ENCODE data around the gene CNTNAP3B. TPM values are rescaled to one million over a fixed set of nuclear protein-coding genes. Genes with fewer than 3 reads are reported as not detected.
"Not testable (repeated sequence)": the region's sequence is repeated elsewhere in the genome, so short reads cannot be mapped to it uniquely, and the experiment has no call there.

CNTNAP3B gene
- total RNA-seq = 100 to 1,000 TPM in 1 of 4 donors, 10 to 100 TPM in 3; 15.9 to 205 (median 34.4) TPM

GRCh38 chr9:42129073-42129729 lies at the start of gene CNTNAP3B:
TSS of gene CNTNAP3B (minus strand) at chr9:42129426. CDS start at chr9:42129094, 332 bp downstream.
- H3K27ac ChIP-seq; H3K27me3 ChIP-seq; H3K4me3 ChIP-seq; DNase-seq; H3K4me1 ChIP-seq; H3K9me3 ChIP-seq; H3K36me3 ChIP-seq; intact Hi-C loops (cut with DNase I; ENCODE audit: low total_unique reads): not testable (repeated sequence)

GRCh38 chr9:42160299-42160698 lies 31.1 kb upstream of the CNTNAP3B start:
- intact Hi-C loops (cut with DNase I; ENCODE audit: low total_unique reads); DNase-seq: not testable (repeated sequence)

GRCh38 chr9:42127056-42127841 lies 2.0 kb downstream of the CNTNAP3B start:
- intact Hi-C loops (cut with DNase I; ENCODE audit: low total_unique reads); H3K27me3 ChIP-seq; H3K27ac ChIP-seq; H3K9me3 ChIP-seq; H3K4me3 ChIP-seq; H3K4me1 ChIP-seq; H3K36me3 ChIP-seq; DNase-seq: not testable (repeated sequence)

More at GRCh38 chr9:42160299-42160698, 31.1 kb upstream of the CNTNAP3B start:
- H3K27me3 ChIP-seq, H3K36me3 ChIP-seq, H3K27ac ChIP-seq, H3K4me3 ChIP-seq, H3K4me1 ChIP-seq, H3K9me3 ChIP-seq: not testable (repeated sequence)

- intact Hi-C loops (cut with DNase I; ENCODE audit: low total_unique reads); H3K36me3 ChIP-seq; H3K9me3 ChIP-seq; H3K4me1 ChIP-seq; DNase-seq; H3K27ac ChIP-seq; H3K4me3 ChIP-seq; H3K27me3 ChIP-seq: not testable (repeated sequence)
These were observed 8.2 kb downstream of the CNTNAP3B start for GRCh38 chr9:42121007-42121406.

GRCh38 chr9:42095929-42096328 lies 33.3 kb downstream of the CNTNAP3B start:
- H3K27ac ChIP-seq; H3K4me3 ChIP-seq; intact Hi-C loops (cut with DNase I; ENCODE audit: low total_unique reads); H3K36me3 ChIP-seq; DNase-seq; H3K27me3 ChIP-seq; H3K4me1 ChIP-seq; H3K9me3 ChIP-seq: not testable (repeated sequence)

GRCh38 chr9:42084559-42084952 lies 44.7 kb downstream of the CNTNAP3B start:
- H3K4me3 ChIP-seq; H3K36me3 ChIP-seq; intact Hi-C loops (cut with DNase I; ENCODE audit: low total_unique reads); H3K27me3 ChIP-seq; H3K27ac ChIP-seq; DNase-seq; H3K9me3 ChIP-seq; H3K4me1 ChIP-seq: not testable (repeated sequence)

- DNase-seq; H3K27ac ChIP-seq; intact Hi-C loops (cut with DNase I; ENCODE audit: low total_unique reads); H3K27me3 ChIP-seq; H3K36me3 ChIP-seq; H3K9me3 ChIP-seq; H3K4me3 ChIP-seq; H3K4me1 ChIP-seq: not testable (repeated sequence)
These were observed 45.2 kb downstream of the CNTNAP3B start for GRCh38 chr9:42083877-42084558.

- H3K9me3 ChIP-seq; H3K36me3 ChIP-seq; H3K4me3 ChIP-seq; H3K27ac ChIP-seq; DNase-seq; intact Hi-C loops (cut with DNase I; ENCODE audit: low total_unique reads); H3K4me1 ChIP-seq; H3K27me3 ChIP-seq: not testable (repeated sequence)
These were observed 48.9 kb downstream of the CNTNAP3B start for GRCh38 chr9:42080376-42080775.

- H3K27ac ChIP-seq; H3K36me3 ChIP-seq; intact Hi-C loops (cut with DNase I; ENCODE audit: low total_unique reads); H3K4me1 ChIP-seq; H3K4me3 ChIP-seq; H3K9me3 ChIP-seq; DNase-seq; H3K27me3 ChIP-seq: not testable (repeated sequence)
These were observed 54.4 kb downstream of the CNTNAP3B start for GRCh38 chr9:42074868-42075267.

GRCh38 chr9:42071026-42071425 lies 58.2 kb downstream of the CNTNAP3B start:
- H3K36me3 ChIP-seq; DNase-seq; H3K27ac ChIP-seq; H3K4me1 ChIP-seq; H3K9me3 ChIP-seq; H3K27me3 ChIP-seq; intact Hi-C loops (cut with DNase I; ENCODE audit: low total_unique reads); H3K4me3 ChIP-seq: not testable (repeated sequence)

- H3K36me3 ChIP-seq; H3K4me3 ChIP-seq; H3K4me1 ChIP-seq; H3K27ac ChIP-seq; H3K9me3 ChIP-seq; intact Hi-C loops (cut with DNase I; ENCODE audit: low total_unique reads); H3K27me3 ChIP-seq; DNase-seq: not testable (repeated sequence)
These were observed 59.0 kb downstream of the CNTNAP3B start for GRCh38 chr9:42070035-42070799.

- H3K4me3 ChIP-seq; H3K4me1 ChIP-seq; H3K36me3 ChIP-seq; intact Hi-C loops (cut with DNase I; ENCODE audit: low total_unique reads); H3K27me3 ChIP-seq; DNase-seq; H3K9me3 ChIP-seq; H3K27ac ChIP-seq: not testable (repeated sequence)
These were observed 75.4 kb downstream of the CNTNAP3B start for GRCh38 chr9:42053874-42054273.

Measured in uterus (tissue), 4 donors.